ENCODE results near the gene ADORA1. TPM values are rescaled to one million over a fixed set of nuclear protein-coding genes. Genes with fewer than 3 reads are reported as not detected.
A peak's percentile ranks its signal among the peaks of the same experiment; 100 is the strongest.

The ADORA1 gene
- total RNA-seq, 1 experiment from 2014 or later: 60.9 TPM

DNA sequence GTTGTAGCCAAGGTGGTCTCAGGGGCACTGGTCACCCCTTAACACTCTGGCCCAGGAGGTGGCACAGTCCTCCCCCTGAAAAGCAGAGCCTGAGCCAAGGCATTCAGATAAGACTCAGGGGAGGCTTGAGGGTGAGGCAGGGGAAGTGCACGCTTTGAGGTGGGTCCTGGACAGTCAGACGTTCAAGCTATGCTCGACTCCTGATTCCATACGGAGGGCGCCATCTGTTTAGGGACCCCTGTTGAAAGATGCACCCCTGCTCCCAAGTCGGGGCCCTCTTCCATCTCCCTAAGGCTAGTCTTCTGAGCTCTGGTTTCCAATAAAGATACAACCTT is 71.9 kb downstream of the ADORA1 start:
- Histone ChIP-seq H3K36me3 (no peaks in the 10 kb centered on the region), H3K27me3 (no peaks in the 10 kb centered on the region), H3K4me1 (peaks cover 50% of the 10 kb centered on the region), H3K9me3 (replicated peaks) (peaks cover 3% of the 10 kb centered on the region), H3K4me3 (no peak overlapping the region), H3K27ac (no peak overlapping the region)
- DNase-seq: no peak

DNA sequence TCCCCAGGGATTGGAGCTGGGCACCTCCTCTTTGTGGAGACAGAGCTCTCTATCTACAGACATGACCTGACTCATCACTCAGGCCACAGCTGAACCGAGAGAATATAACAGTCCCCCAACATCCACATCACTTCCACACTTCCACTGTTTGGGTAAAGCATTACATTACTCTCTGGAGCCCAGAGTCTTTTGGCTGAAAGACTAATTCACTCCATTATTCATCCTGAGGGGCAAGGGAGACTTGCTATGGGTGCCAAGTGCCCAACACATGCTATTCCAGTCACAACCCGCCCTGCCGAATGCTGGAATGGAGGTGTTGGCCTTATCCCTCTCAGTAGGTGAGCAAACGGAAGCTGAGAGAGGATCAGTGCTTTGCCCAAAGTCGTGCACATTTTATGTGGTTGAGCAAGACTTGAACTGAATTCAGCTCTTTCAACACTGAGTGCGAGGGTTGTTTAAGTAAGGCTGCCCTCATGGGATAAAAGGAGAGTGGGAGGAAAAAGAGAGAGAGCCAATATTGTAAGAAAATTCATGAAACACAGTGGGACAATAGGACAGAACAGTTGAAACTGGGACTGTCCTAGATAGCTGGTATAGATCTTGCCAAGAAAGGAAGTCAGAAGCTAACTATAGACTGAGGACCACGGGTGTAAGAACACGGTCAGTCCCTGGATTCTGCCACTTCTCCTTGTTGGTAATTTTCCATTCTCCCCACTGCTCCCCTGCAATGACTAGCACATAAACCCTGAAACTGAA is 72.5 kb downstream of the ADORA1 start:
- Histone ChIP-seq H3K36me3 (no peaks in the 10 kb centered on the region), H3K4me1 (peaks cover 55% of the 10 kb centered on the region), H3K4me3 (no peak overlapping the region), H3K27ac (no peak overlapping the region), H3K27me3 (no peaks in the 10 kb centered on the region), H3K9me3 (replicated peaks) (peaks cover 3% of the 10 kb centered on the region)
- DNase-seq: no peak

DNA sequence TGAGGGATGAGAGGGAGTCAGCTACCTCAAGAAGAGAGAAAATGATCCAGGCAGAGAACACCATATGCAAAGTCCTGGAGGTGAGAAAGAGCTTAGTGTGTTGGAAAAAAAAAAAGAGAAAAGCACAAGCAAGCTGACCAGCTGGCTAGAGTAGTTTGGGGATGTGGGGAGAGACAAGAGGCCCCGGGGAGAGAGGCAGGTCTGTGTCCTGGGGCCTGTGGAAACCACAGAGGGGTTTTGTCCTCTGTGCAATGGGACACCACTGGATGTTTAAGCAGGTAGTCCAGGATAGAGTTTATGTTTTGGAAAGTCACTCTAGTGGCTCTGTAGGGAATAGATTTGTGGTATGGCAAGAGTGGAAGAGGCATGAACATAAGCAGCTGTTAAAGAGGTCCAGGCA is 73.4 kb downstream of the ADORA1 start:
- Histone ChIP-seq H3K4me1 (peaks cover 64% of the 10 kb centered on the region), H3K27ac (no peak overlapping the region), H3K27me3 (no peaks in the 10 kb centered on the region), H3K36me3 (no peaks in the 10 kb centered on the region), H3K9me3 (replicated peaks) (peaks cover 3% of the 10 kb centered on the region), H3K4me3 (no peak overlapping the region)
- DNase-seq: peak in 1 of 2 experiments; percentile 62

DNA sequence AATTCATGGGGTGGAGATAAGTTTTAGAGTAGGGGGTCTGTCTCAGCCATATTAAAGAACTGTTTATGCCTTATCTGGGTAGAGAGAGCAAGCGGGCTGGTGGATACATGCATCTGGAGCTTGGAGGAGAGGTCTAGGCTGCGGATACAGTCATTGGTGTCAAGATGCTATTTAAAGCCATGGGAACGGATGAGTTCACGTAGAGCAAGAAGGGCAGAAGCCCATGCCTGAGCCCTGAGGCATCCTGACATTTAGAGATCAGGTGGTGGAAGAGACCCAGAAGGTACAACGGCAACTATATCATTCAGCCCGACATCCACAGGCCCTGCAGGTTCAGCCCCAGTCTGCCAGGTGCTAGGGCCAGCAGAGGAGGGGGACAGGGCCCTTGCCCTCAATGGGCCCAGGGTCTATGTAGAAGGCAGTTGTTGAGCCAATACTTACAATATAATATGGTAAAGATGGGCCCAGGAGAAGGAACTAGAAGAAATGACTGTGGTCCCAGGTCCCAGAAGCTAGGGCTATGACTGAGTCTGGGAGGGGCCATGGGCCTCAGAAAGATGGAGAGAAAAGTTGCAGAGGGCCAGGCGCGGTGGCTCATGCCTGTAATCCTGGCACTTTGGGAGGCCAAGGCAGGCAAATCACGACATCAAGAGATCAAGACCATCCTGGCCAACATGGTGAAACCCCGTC is 74.1 kb downstream of the ADORA1 start:
- DNase-seq: no peak
- peaks cover 66% of the 10 kb centered on the region for H3K4me1 ChIP-seq
- peaks cover 3% of the 10 kb centered on the region for H3K9me3 ChIP-seq (replicated peaks)
- H3K27me3 ChIP-seq: no peaks in the 10 kb centered on the region
- no peaks in the 10 kb centered on the region for H3K36me3 ChIP-seq
- H3K4me3 ChIP-seq: no peak overlapping the region
- H3K27ac ChIP-seq: no peak overlapping the region

DNA sequence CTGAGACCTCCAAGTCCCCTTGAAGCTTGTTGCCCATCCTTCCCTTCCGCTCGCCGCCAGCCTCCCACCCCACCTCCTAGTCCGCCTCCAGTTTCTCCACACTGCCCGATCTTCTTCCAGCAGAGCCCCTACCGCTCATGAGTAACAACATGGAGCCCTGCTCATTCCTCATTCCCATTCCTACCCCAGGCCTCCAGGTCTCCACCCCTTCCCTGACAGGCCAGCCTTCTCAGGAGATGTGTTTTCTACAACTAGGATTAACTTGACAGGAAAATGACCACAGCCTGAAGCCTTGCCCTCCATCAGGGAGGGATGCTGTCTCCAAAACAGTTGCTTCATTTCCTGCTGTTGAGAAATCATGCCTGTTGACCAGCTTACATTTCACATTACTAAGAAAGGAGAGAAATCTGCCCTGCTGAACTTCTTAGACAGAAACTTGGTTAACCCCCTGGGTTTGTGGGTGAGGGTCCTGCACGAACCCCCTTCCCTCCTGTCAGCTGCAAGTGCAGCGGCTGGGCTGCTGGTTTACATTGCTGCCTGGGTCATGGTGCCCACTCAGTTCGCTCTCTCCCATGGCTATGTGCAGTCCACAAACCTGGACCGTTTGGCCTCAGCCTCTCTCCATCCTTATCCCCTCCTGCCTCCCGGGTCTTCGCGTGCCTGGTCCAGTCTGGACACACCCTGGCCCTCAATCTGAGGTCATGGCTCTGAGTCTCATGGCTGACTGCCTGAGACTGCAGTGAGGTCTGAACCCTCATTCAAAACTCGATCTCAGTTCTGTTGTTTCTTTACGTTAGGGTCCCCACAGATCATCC is 75.1 kb downstream of the ADORA1 start:
- no peak overlapping the region for H3K4me3 ChIP-seq
- no peak overlapping the region for H3K27ac ChIP-seq
- H3K4me1 ChIP-seq: peaks cover 71% of the 10 kb centered on the region
- no peaks in the 10 kb centered on the region for H3K27me3 ChIP-seq
- no peaks in the 10 kb centered on the region for H3K36me3 ChIP-seq
- peak in 1 of 2 experiments; percentile 40 for DNase-seq
- H3K9me3 ChIP-seq (replicated peaks): no peaks in the 10 kb centered on the region

DNA sequence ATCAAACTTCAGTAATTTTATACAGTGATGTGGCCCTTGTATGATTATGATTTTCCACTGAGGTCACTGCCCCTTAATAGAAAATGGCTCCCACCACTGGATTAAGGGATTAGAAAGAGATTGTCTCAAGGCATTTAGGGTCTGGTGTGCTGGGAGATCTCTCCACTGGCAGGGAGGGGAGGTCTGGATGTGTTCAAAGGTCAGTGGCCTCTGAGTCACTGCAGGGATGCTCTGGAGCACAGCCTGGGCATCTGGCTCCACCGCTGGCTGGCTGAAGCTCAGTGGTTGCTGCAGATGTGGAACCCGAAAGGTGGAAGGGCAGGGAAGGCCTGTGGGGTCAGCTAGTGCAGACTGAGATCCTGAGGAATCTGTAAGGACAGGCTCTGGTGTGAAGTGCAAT is 77.2 kb downstream of the ADORA1 start:
- H3K27ac ChIP-seq: no peak overlapping the region; the same call in 1 of the 2 replicates
- H3K4me3 ChIP-seq: no peak overlapping the region
- peaks cover 74% of the 10 kb centered on the region for H3K4me1 ChIP-seq
- H3K9me3 ChIP-seq (replicated peaks): 0 out of 2 replicates have a peak, but pooled peaks cover under 1% of the 10 kb centered on the region
- H3K27me3 ChIP-seq: no peaks in the 10 kb centered on the region
- DNase-seq: peak in 1 of 2 experiments; percentile 36
- H3K36me3 ChIP-seq: no peaks in the 10 kb centered on the region

DNA sequence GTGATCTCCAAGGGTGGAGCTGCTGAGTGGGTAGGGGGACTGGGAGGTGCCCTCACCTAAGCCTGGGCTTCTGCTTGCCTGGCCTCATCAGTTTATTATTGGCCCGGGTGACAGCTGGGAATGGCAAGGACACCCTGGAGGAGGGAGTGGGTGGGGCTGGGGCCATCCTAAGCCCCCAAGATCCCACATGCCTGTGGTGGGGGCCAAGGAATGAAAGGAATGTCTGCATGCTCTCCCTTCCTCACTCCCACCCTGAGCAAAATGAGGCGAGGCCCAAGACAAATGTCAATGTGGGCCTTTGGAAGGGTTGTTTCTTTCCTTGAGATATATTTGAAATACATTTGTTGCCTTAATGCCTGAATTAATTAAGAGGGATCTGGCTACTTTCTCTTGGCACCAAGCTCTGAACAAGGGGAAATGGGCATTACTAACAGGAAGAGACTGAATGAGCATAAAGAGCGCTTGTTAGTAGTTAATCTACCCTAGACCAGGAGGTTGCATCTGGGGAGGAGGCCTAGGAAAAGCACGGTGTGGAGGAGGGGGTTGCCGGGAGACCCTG is 78.7 kb downstream of the ADORA1 start:
- Histone ChIP-seq H3K9me3 (replicated peaks) (0 out of 2 replicates have a peak, but pooled peaks cover 3% of the 10 kb centered on the region), H3K4me1 (peaks cover 68% of the 10 kb centered on the region), H3K27me3 (no peaks in the 10 kb centered on the region), H3K4me3 (no peak overlapping the region), H3K36me3 (no peaks in the 10 kb centered on the region), H3K27ac (peak overlapping the region; percentile 83)
- DNase-seq: peak; percentile 91 to 96

DNA sequence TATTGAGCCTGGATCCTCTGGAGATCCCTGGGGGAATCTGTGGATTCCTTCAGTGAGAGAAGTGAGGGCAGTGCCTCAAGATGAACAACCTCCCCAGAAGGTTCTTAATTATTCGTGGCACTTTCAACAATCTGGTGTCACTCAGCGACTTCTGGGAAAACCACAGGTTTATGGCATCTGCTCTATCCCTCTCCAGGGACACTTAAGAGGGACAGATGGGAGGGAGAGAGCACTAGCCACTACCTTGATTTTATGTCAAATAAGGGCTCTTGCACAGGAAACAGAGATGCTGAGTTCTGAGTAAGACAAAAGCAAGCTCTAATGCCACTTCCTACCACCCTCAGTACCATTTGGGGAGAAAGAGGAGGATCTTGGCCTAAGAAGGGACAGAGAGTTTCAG is 80.2 kb downstream of the ADORA1 start:
- Histone ChIP-seq H3K4me1 (peaks cover 75% of the 10 kb centered on the region), H3K4me3 (no peak overlapping the region), H3K9me3 (replicated peaks) (0 out of 2 replicates have a peak, but pooled peaks cover 3% of the 10 kb centered on the region), H3K36me3 (no peaks in the 10 kb centered on the region), H3K27ac (peak overlapping the region; percentile 83; the same call in 1 of the 2 replicates), H3K27me3 (no peaks in the 10 kb centered on the region)
- peak in 1 of 2 experiments; percentile 46 for DNase-seq

DNA sequence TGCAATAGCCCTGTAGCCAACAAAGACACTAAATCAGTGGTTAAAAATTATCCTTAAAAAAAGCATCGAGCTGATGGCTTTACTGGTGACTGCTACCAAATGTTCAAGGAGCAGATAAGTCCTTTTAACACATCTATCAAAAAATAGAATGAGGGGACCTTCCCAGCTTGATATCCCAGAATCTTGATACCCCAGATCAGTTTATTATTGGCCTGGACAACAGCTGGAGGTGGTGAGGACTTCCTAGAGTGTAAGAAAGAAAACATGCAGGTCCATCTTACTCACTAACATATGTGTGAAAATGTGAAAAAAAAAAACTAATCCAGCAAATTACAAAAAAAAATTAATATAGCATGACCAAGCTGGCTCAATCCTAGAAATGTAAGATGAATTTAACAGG is 80.7 kb downstream of the ADORA1 start:
- peaks cover 76% of the 10 kb centered on the region for H3K4me1 ChIP-seq
- H3K4me3 ChIP-seq: no peak overlapping the region
- no peaks in the 10 kb centered on the region for H3K27me3 ChIP-seq
- no peaks in the 10 kb centered on the region for H3K36me3 ChIP-seq
- DNase-seq: no peak
- H3K27ac ChIP-seq: peak overlapping the region; percentile 83; the same call in 1 of the 2 replicates
- 0 out of 2 replicates have a peak, but pooled peaks cover 3% of the 10 kb centered on the region for H3K9me3 ChIP-seq (replicated peaks)

DNA sequence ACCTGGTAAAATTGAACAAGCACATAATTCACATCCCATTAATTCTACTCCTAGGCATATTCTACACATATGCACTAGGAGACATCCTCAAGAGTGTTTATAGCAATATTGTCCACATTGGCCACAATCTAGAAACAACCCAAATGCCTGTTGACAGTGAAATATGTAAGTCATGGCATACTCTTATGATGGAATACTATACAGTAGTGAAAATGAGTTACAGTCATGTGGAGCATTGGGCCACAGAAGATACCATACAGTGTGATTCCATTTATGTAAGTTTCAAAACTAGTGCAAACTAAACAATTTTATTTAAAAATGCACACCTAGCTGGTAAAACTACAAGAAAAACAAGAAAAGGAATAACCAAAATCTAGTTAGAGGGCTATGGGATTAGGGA is 82.8 kb downstream of the ADORA1 start:
- DNase-seq: no peak
- H3K27ac ChIP-seq: no peak overlapping the region
- H3K4me3 ChIP-seq: no peak overlapping the region
- no peaks in the 10 kb centered on the region for H3K36me3 ChIP-seq
- no peaks in the 10 kb centered on the region for H3K27me3 ChIP-seq
- H3K4me1 ChIP-seq: peaks cover 67% of the 10 kb centered on the region
- H3K9me3 ChIP-seq (replicated peaks): 0 out of 2 replicates have a peak, but pooled peaks cover 3% of the 10 kb centered on the region

DNA sequence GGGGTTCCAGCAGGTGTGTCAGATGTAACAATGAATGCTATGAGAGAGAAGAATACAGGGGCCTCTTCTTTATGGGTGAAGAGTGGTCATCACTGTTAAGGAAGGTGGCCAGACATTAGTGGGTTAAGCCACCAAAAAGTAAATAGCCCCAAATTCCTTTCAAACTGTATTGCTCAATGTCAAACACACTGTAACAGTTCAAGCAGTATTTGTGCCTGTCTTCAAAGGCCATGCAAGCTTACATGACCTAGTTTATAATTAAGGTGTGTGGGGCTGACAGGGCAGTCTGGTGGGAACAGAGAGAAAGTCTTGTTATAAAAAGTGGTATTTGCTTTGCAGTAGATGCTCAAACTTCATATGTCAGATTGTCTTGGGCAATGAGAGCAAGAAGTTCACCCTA is 83.5 kb downstream of the ADORA1 start:
- DNase-seq: no peak
- no peaks in the 10 kb centered on the region for H3K36me3 ChIP-seq

DNA sequence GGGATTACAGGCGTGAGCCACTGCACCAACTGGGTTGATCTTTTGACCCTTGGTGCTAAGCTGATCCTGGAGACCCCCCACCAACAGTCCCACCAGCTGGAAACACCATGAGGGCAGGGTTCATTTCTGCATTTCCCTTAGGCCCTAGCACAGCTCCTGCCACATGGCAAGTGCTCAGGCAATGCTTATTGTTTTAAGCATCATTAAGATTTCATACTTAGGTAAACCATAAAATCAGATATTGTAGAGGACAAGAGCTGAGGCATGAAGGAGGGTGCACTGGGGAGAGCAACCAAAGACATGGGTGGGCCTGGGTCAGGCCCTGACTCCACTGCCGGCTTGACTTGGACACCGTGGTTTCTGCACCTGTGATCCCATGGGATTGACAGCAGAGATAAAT is 84.3 kb downstream of the ADORA1 start:
- peak; percentile 81 to 82 for DNase-seq
- H3K4me3 ChIP-seq: no peak overlapping the region
- H3K27ac ChIP-seq: no peak overlapping the region; the same call in 1 of the 2 replicates
- H3K27me3 ChIP-seq: no peaks in the 10 kb centered on the region
- H3K36me3 ChIP-seq: no peaks in the 10 kb centered on the region
- H3K9me3 ChIP-seq (replicated peaks): 0 out of 2 replicates have a peak, but pooled peaks cover 3% of the 10 kb centered on the region
- peaks cover 66% of the 10 kb centered on the region for H3K4me1 ChIP-seq

More for the DNA sequence above, 83.5 kb downstream of the ADORA1 start:
- Histone ChIP-seq H3K27me3 (no peaks in the 10 kb centered on the region), H3K4me3 (no peak overlapping the region), H3K9me3 (replicated peaks) (0 out of 2 replicates have a peak, but pooled peaks cover 3% of the 10 kb centered on the region), H3K27ac (no peak overlapping the region; the same call in 1 of the 2 replicates), H3K4me1 (peaks cover 67% of the 10 kb centered on the region)

DNA sequence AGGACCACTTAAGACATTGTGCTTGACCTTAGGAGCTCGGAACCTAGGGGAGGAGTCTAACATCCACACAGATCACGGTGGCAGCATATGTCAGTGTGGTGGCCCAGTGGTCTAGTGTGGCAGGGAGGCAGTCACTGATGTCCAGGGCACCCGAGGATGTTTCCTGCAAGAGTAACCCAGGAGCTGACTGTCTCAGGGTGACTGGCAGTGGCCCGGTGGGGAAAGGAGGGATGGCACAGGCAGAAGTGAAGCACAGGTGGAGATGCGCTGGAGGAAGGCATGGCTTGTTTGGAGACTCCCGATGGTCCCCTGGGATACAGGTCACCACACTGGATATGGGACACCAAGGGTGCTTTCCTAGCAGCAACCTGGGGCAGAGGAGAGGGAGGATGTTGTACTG is 85.6 kb downstream of the ADORA1 start:
- H3K9me3 ChIP-seq (replicated peaks): 0 out of 2 replicates have a peak, but pooled peaks cover 3% of the 10 kb centered on the region
- no peaks in the 10 kb centered on the region for H3K27me3 ChIP-seq
- DNase-seq: no peak
- no peaks in the 10 kb centered on the region for H3K36me3 ChIP-seq
- H3K27ac ChIP-seq: no peak overlapping the region
- H3K4me3 ChIP-seq: no peak overlapping the region
- H3K4me1 ChIP-seq: peaks cover 57% of the 10 kb centered on the region

DNA sequence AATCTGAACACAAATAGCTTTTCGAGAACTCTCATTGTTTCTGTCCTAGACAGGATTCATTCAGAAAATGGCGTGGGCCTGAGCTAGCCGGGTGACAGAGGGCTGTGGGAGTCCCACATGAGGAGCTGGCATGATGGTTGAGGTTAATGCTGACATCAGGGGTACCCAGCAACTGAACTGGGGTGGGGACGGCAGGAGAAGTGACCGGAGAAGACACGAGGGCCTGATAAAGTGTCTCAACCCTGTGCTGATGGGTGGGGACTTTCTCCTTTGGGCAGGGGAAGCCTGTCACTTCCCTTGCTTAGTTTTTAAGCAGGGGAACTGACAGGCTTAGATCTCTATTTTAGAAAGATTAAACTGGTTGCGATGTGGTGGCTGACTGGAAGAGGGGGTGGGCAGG is 87.3 kb downstream of the ADORA1 start:
- Histone ChIP-seq H3K36me3 (no peaks in the 10 kb centered on the region), H3K27ac (no peak overlapping the region; the same call in 1 of the 2 replicates), H3K4me1 (peaks cover 50% of the 10 kb centered on the region), H3K27me3 (no peaks in the 10 kb centered on the region), H3K9me3 (replicated peaks) (0 out of 2 replicates have a peak, but pooled peaks cover 1% of the 10 kb centered on the region), H3K4me3 (no peak overlapping the region)
- no peak for DNase-seq

Data from SJCRH30 (cell line).